ENCODE data around the gene MLLT3. TPM values are rescaled to one million over a fixed set of nuclear protein-coding genes. Genes with fewer than 3 reads are reported as not detected.

MLLT3 gene
- total RNA-seq, 1 donor from 2014 or later, result 17.5 TPM

GRCh38 chr9:20321423-20322082, 300.7 kb downstream of the MLLT3 start:
- Histone ChIP-seq H3K27ac (replicated peaks) (no peak overlapping the region), H3K4me1 (no peaks in the 10 kb centered on the region), H3K36me3 (no peaks in the 10 kb centered on the region), H3K9me3 (replicated peaks) (no peaks in the 10 kb centered on the region), H3K27me3 (ENCODE audit: low read depth) (no peaks in the 10 kb centered on the region), H3K4me3 (no peak overlapping the region)
- no peak for DNase-seq
- intact Hi-C loops (cut with micrococcal nuclease), result no loop called here
- TF ChIP-seq CTCF (IDR thresholded peaks at IDR 0.05; ENCODE audit: borderline replicate concordance), result no peak

GRCh38 chr9:20320921-20321320, 301.4 kb downstream of the MLLT3 start:
- H3K36me3 ChIP-seq, result no peaks in the 10 kb centered on the region
- no peak for DNase-seq
- H3K9me3 ChIP-seq (replicated peaks), result no peaks in the 10 kb centered on the region
- TF ChIP-seq CTCF (IDR thresholded peaks at IDR 0.05; ENCODE audit: borderline replicate concordance), result no peak
- no peaks in the 10 kb centered on the region for H3K27me3 ChIP-seq (ENCODE audit: low read depth)
- no peak overlapping the region for H3K4me3 ChIP-seq
- intact Hi-C loops (cut with micrococcal nuclease), result no loop called here
- no peaks in the 10 kb centered on the region for H3K4me1 ChIP-seq
- H3K27ac ChIP-seq (replicated peaks), result no peak overlapping the region

GRCh38 chr9:20319641-20320337, 302.5 kb downstream of the MLLT3 start:
- intact Hi-C loops (cut with micrococcal nuclease), result no loop called here
- H3K4me3 ChIP-seq, result no peak overlapping the region

GRCh38 chr9:20319241-20319640, 303.1 kb downstream of the MLLT3 start:
- no peaks in the 10 kb centered on the region for H3K36me3 ChIP-seq
- H3K27ac ChIP-seq (replicated peaks), result no peak overlapping the region
- H3K27me3 ChIP-seq (ENCODE audit: low read depth), result no peaks in the 10 kb centered on the region
- no peak for TF ChIP-seq CTCF (IDR thresholded peaks at IDR 0.05; ENCODE audit: borderline replicate concordance)
- no peak for DNase-seq
- H3K4me1 ChIP-seq, result no peaks in the 10 kb centered on the region
- no peak overlapping the region for H3K4me3 ChIP-seq
- intact Hi-C loops (cut with micrococcal nuclease), result no loop called here
- H3K9me3 ChIP-seq (replicated peaks), result no peaks in the 10 kb centered on the region

More at GRCh38 chr9:20319641-20320337, 302.5 kb downstream of the MLLT3 start:
- DNase-seq, result no peak
- H3K9me3 ChIP-seq (replicated peaks), result no peaks in the 10 kb centered on the region
- H3K27me3 ChIP-seq (ENCODE audit: low read depth), result no peaks in the 10 kb centered on the region
- no peaks in the 10 kb centered on the region for H3K4me1 ChIP-seq
- no peaks in the 10 kb centered on the region for H3K36me3 ChIP-seq
- H3K27ac ChIP-seq (replicated peaks), result no peak overlapping the region
- no peak for TF ChIP-seq CTCF (IDR thresholded peaks at IDR 0.05; ENCODE audit: borderline replicate concordance)

- TF ChIP-seq CTCF (IDR thresholded peaks at IDR 0.05; ENCODE audit: borderline replicate concordance), result no peak
- no peak for DNase-seq
- H3K36me3 ChIP-seq, result no peaks in the 10 kb centered on the region
- H3K27ac ChIP-seq (replicated peaks), result no peak overlapping the region
- no peaks in the 10 kb centered on the region for H3K9me3 ChIP-seq (replicated peaks)
- no peak overlapping the region for H3K4me3 ChIP-seq
- no peaks in the 10 kb centered on the region for H3K4me1 ChIP-seq
- H3K27me3 ChIP-seq (ENCODE audit: low read depth), result no peaks in the 10 kb centered on the region
- intact Hi-C loops (cut with micrococcal nuclease), result no loop called here
These were observed 304.6 kb downstream of the MLLT3 start for GRCh38 chr9:20317701-20318100.
